Posterior vena cava (tissue), 2 donors: ENCODE data around the gene DHRS9. TPM values are rescaled to one million over a fixed set of nuclear protein-coding genes. Genes with fewer than 3 reads are reported as not detected.
"Not testable (repeated sequence)": the region's sequence is repeated elsewhere in the genome, so short reads cannot be mapped to it uniquely, and the experiment has no call there.

ENCODE experiments used
- DNase-seq: peaks from one replicate; pipeline ENCODE4 v3.0.0-alpha.2; 2020; ENCODE audit warnings: low spot score
- intact Hi-C, 2 donors: fragments of 100-400 bp; cut with DNase I; formaldehyde crosslinking; loops; one replicate each; pipeline versions ENCODE4 v1.14.1 to v1.14.2; 2022 to 2023
- total RNA-seq, 2 donors: library from RNA; stranded (reverse); fragmentation: NEBNext Ultra II Directional; extraction: Animal tissue kit (Norgen Biotek cat#: 25700); gene quantifications; one replicate each; pipeline ENCODE4 v1.2.1, GENCODE V29; 2021
- donor health status: DM: yes; HTN: yes; CAD: no.
- donor health status: DM: yes; HTN: yes; CAD: no.

Gene DHRS9
- total RNA-seq, 2 donors from 2014 or later: 0.48 to 0.93 TPM

GRCh38 chr2:169119123-169119760 lies 49.9 kb downstream of the DHRS9 start:
- no peak for DNase-seq
- intact Hi-C loops: no loop called here

GRCh38 chr2:169119851-169120250 lies 50.5 kb downstream of the DHRS9 start:
- no peak for DNase-seq
- intact Hi-C loops: no loop called here

- DNase-seq: no peak
- intact Hi-C loops: loop anchor here in 1 of 2 donors (10.0 kb wide), 1 partner anchor 165 kb away; no protein-coding TSS in a partner anchor
These were observed 60.4 kb downstream of the DHRS9 start for GRCh38 chr2:169129703-169130243.

GRCh38 chr2:169131587-169132512 lies 62.5 kb downstream of the DHRS9 start:
- DNase-seq: no peak
- intact Hi-C loops: loop anchor here in 1 of 2 donors (10.0 kb wide), 1 partner anchor 167 kb away; no protein-coding TSS in a partner anchor

- DNase-seq: not testable (repeated sequence)
- intact Hi-C loops: loop anchor here in 1 of 2 donors (10.0 kb wide), 1 partner anchor 169 kb away; no protein-coding TSS in a partner anchor
These were observed 64.9 kb downstream of the DHRS9 start for GRCh38 chr2:169134272-169134671.

GRCh38 chr2:169136428-169136827 lies 67.1 kb downstream of the DHRS9 start:
- not testable (repeated sequence) for DNase-seq
- intact Hi-C loops: loop anchor here in 1 of 2 donors (10.0 kb wide), 1 partner anchor 172 kb away; no protein-coding TSS in a partner anchor

GRCh38 chr2:169136885-169137534 lies 67.6 kb downstream of the DHRS9 start:
- DNase-seq: no peak
- intact Hi-C loops: loop anchor here in 1 of 2 donors (10.0 kb wide), 1 partner anchor 172 kb away; no protein-coding TSS in a partner anchor

- intact Hi-C loops: loop anchor here in 1 of 2 donors (10.0 kb wide), 1 partner anchor 173 kb away; no protein-coding TSS in a partner anchor
- DNase-seq: no peak
These were observed 68.6 kb downstream of the DHRS9 start for GRCh38 chr2:169137924-169138323.

- intact Hi-C loops: loop anchor here in 1 of 2 donors (10.0 kb wide), 1 partner anchor 174 kb away; no protein-coding TSS in a partner anchor
- no peak for DNase-seq
These were observed 69.8 kb downstream of the DHRS9 start for GRCh38 chr2:169139145-169139544.

GRCh38 chr2:169139993-169140767 lies 70.8 kb downstream of the DHRS9 start:
- no peak for DNase-seq
- intact Hi-C loops: loop anchor here in 1 of 2 donors (10.0 kb wide), 1 partner anchor 175 kb away; no protein-coding TSS in a partner anchor

- no peak for DNase-seq
These were observed 72.5 kb downstream of the DHRS9 start for GRCh38 chr2:169141713-169142352.

GRCh38 chr2:169143998-169144397 lies 74.6 kb downstream of the DHRS9 start:
- no peak for DNase-seq
- intact Hi-C loops: no loop called here

More at GRCh38 chr2:169141713-169142352, 72.5 kb downstream of the DHRS9 start:
- intact Hi-C loops: no loop called here

Other genes starting within 250 kb of the DHRS9 start
- under 1 TPM in 1 of 2 donors, not detected in 1; 0.42 TPM for gene SPC25, start 179.1 kb upstream of the DHRS9 start, total RNA-seq
- gene G6PC2, start 168.3 kb upstream of the DHRS9 start, total RNA-seq: under 1 TPM in 1 of 2 donors, not detected in 1; 0.14 TPM
- gene ABCB11, start 38.2 kb upstream of the DHRS9 start, total RNA-seq: under 1 TPM in 1 of 2 donors, not detected in 1; 0.09 TPM